ENCODE data around the gene MRPL27.

MRPL27 gene

GRCh38 chr17:50386510-50386909 is 13.5 kb upstream of the MRPL27 start:
- no peak overlapping the region for H3K4me3 ChIP-seq (replicated peaks; ENCODE audit: low read depth, low read length)
- TF ChIP-seq CTCF (IDR thresholded peaks at IDR 0.05; ENCODE audit: low read depth, low read length, missing control alignments), result no peak
- DNase-seq (ENCODE audit: extremely low read depth, low read depth), result no peak

GRCh38 chr17:50382931-50383330 is 9.9 kb upstream of the MRPL27 start:
- TF ChIP-seq CTCF (IDR thresholded peaks at IDR 0.05; ENCODE audit: low read depth, low read length, missing control alignments), result no peak
- DNase-seq (ENCODE audit: extremely low read depth, low read depth), result no peak
- H3K4me3 ChIP-seq (replicated peaks; ENCODE audit: low read depth, low read length), result no peak overlapping the region

- no peak for TF ChIP-seq CTCF (IDR thresholded peaks at IDR 0.05; ENCODE audit: low read depth, low read length, missing control alignments)
- no peak overlapping the region for H3K4me3 ChIP-seq (replicated peaks; ENCODE audit: low read depth, low read length)
- DNase-seq (ENCODE audit: extremely low read depth, low read depth), result no peak
Observed at GRCh38 chr17:50381920-50382319, 8.9 kb upstream of the MRPL27 start.

- no peak for TF ChIP-seq CTCF (IDR thresholded peaks at IDR 0.05; ENCODE audit: low read depth, low read length, missing control alignments)
- no peak for DNase-seq (ENCODE audit: extremely low read depth, low read depth)
- no peak overlapping the region for H3K4me3 ChIP-seq (replicated peaks; ENCODE audit: low read depth, low read length)
Observed at GRCh38 chr17:50381260-50381815, 8.4 kb upstream of the MRPL27 start.

- H3K4me3 ChIP-seq (replicated peaks; ENCODE audit: low read depth, low read length), result no peak overlapping the region
- DNase-seq (ENCODE audit: extremely low read depth, low read depth), result no peak
- TF ChIP-seq CTCF (IDR thresholded peaks at IDR 0.05; ENCODE audit: low read depth, low read length, missing control alignments), result no peak
Observed at GRCh38 chr17:50380369-50381259, 7.6 kb upstream of the MRPL27 start.

GRCh38 chr17:50379351-50380132 is 6.6 kb upstream of the MRPL27 start:
- no peak overlapping the region for H3K4me3 ChIP-seq (replicated peaks; ENCODE audit: low read depth, low read length)
- no peak for DNase-seq (ENCODE audit: extremely low read depth, low read depth)
- no peak for TF ChIP-seq CTCF (IDR thresholded peaks at IDR 0.05; ENCODE audit: low read depth, low read length, missing control alignments)

Measured in HFF-Myc (cell line).